CD8-positive, alpha-beta memory T cell (primary cell): ENCODE results near the gene ITPR2. TPM values are rescaled to one million over a fixed set of nuclear protein-coding genes. Genes with fewer than 3 reads are reported as not detected.

Source experiments
- CTCF ChIA-PET: fragments of 350-600 bp; sonication (Branson Sonifier 250); formaldehyde crosslinking; loops from one replicate; lab custom pipeline; 2021; ENCODE audit warnings: antibody characterized with exemption; lab: Charles Lee
- POLR2A ChIA-PET: fragments of 350-600 bp; sonication (Branson Sonifier 250); formaldehyde crosslinking; loops from one replicate; lab custom pipeline; 2021; ENCODE audit warnings: antibody characterized with exemption; lab: Charles Lee
- DNase-seq, 5 donors: peaks; one replicate each; pipeline versions ENCODE4 v3.0.0 to v3.0.0-alpha.2; 2020 to 2022; ENCODE audit warnings: mixed read lengths in 1 of 5
- H3K27ac ChIP-seq: one replicate; pipeline ENCODE4 v1.7.0; 2013; ENCODE audit warnings: low read depth, mild to moderate bottlenecking, low read length, moderate library complexity
- H3K27me3 ChIP-seq: 2 replicates; pipeline ENCODE4 v1.7.0; 2013; ENCODE audit warnings: low read length, mild to moderate bottlenecking; ENCODE audit not compliant: insufficient read depth, poor library complexity, severe bottlenecking
- H3K36me3 ChIP-seq: 2 replicates; pipeline ENCODE4 v1.7.0; 2013; ENCODE audit warnings: mild to moderate bottlenecking, low read length, moderate library complexity; ENCODE audit not compliant: insufficient read depth
- H3K4me1 ChIP-seq: 2 replicates; pipeline ENCODE4 v1.7.0; 2013; ENCODE audit warnings: mild to moderate bottlenecking, low read length, moderate library complexity; ENCODE audit not compliant: insufficient read depth
- H3K4me3 ChIP-seq: 2 replicates; pipeline ENCODE4 v1.7.0; 2013; ENCODE audit warnings: mild to moderate bottlenecking, low read length
- H3K9me3 ChIP-seq: 2 replicates; pipeline ENCODE4 v1.7.0; 2013; ENCODE audit warnings: mild to moderate bottlenecking, low read length
- H3K27ac Mint-ChIP-seq, 8 donors: one replicate each; pipeline ENCODE4 v1.8.0; 2020 to 2021; ENCODE audit warnings: mixed read lengths in 8 of 8, mild to moderate bottlenecking in 6 of 8, inconsistent platforms in 3 of 8, moderate library complexity in 3 of 8
- H3K27me3 Mint-ChIP-seq, 2 donors: one replicate each; pipeline ENCODE4 v1.8.0; 2020 to 2021; ENCODE audit warnings: mixed read lengths in 2 of 2, mild to moderate bottlenecking in 1 of 2, moderate library complexity in 1 of 2
- H3K36me3 Mint-ChIP-seq, 3 donors: one replicate each; pipeline ENCODE4 v1.8.0; 2020 to 2021; ENCODE audit warnings: mixed read lengths in 3 of 3, inconsistent platforms in 1 of 3, mild to moderate bottlenecking in 1 of 3
- H3K4me1 Mint-ChIP-seq, 3 donors: one replicate each; pipeline ENCODE4 v1.8.0; 2020 to 2021; ENCODE audit warnings: mixed read lengths in 3 of 3, inconsistent platforms in 1 of 3, mild to moderate bottlenecking in 1 of 3
- H3K4me3 Mint-ChIP-seq, 7 donors: one replicate each; pipeline ENCODE4 v1.8.0; 2020 to 2021; ENCODE audit warnings: mixed read lengths in 7 of 7, mild to moderate bottlenecking in 6 of 7, moderate library complexity in 4 of 7, inconsistent platforms in 2 of 7
- H3K9me3 Mint-ChIP-seq, 5 donors: one replicate each; pipeline ENCODE4 v1.8.0; 2020 to 2022; ENCODE audit warnings: mixed read lengths in 5 of 5, mild to moderate bottlenecking in 3 of 5, moderate library complexity in 2 of 5, inconsistent platforms in 1 of 5
- polyA plus RNA-seq: library from polyadenylated mRNA; unstranded; fragments of 300-500 nt; fragmentation: Illumina TruSeq; gene quantifications from one replicate; pipeline ENCODE4 v1.2.3, GENCODE V29; 2021
- total RNA-seq, 2 experiments: library from RNA; stranded (reverse); gene quantifications; one replicate each; pipeline ENCODE4 v1.2.3, GENCODE V29; 2021

ITPR2 gene
- total and polyA plus RNA-seq, 3 experiments from 2014 or later: 13.0 to 29.4 (median 24.0) TPM

DNA sequence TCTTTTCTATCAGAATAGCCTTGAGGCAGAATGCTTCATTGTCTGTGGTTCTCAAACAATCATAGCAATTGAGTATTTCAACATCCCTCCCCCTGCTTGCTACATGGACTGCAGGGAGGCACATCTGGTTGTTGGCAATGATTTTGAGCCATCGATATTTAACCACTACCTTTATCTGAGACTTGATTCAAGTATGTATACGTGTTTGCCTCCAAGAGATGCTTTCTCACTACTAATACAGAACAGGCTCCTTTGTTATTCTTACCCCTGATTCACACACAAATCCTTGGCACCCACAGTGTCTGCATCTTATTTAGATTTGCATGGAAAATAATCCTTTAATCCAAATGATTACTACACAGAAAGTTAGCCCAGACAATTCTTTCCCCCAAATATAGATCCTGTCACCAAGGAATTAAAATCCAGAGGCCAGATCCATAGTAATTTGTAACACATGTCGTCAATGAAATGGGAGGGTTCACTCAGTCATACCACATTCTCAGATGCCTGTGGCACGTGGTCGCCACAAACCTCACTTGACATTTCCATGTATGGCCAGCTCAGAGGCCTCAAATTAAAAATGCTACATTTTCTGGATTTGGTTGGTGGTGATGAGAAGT is 199.3 kb downstream of the ITPR2 start:
- H3K4me1 ChIP-seq: no peaks in the 10 kb centered on the region
- no peak overlapping the region for H3K4me3 ChIP-seq
- Mint-ChIP-seq H3K4me1 (no peaks in the 10 kb centered on the region), H3K4me3 (no peak overlapping the region), H3K9me3 (no peaks in the 10 kb centered on the region), H3K27me3 (no peaks in the 10 kb centered on the region), H3K27ac (no peak overlapping the region), H3K36me3 (peaks cover 12 to 36% (median 15%) of the 10 kb centered on the region in 3 donors)
- ChIA-PET CTCF (no interaction called here), POLR2A (no interaction called here)
- H3K27me3 ChIP-seq: no peaks in the 10 kb centered on the region
- no peak overlapping the region for H3K27ac ChIP-seq
- H3K36me3 ChIP-seq: no peaks in the 10 kb centered on the region
- no peaks in the 10 kb centered on the region for H3K9me3 ChIP-seq
- DNase-seq: no peak

DNA sequence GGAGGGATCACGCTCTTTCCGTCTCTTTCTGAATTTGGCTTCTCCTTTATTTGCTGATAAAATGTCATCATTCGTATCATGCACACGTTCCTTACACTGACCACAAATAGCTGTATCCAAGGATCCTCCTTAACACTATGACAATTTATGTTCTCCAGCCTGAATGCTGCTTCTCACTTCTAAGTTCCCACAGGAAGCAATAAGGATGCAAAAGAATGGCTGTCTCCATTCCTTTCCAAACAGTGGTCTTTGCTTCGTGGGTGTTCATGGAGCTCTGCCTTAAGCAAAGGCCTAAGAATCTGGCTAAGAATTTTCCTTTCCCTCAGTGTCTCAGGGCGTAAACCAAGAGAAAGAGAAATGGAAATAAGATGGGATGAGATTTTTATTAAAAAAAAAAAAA is 200.2 kb downstream of the ITPR2 start:
- Mint-ChIP-seq H3K27ac (no peak overlapping the region), H3K9me3 (no peaks in the 10 kb centered on the region), H3K4me3 (no peak overlapping the region), H3K27me3 (no peaks in the 10 kb centered on the region), H3K4me1 (no peaks in the 10 kb centered on the region), H3K36me3 (peaks cover 13 to 40% (median 18%) of the 10 kb centered on the region in 3 donors)
- ChIA-PET POLR2A (no interaction called here), CTCF (no interaction called here)
- Histone ChIP-seq H3K27ac (no peak overlapping the region), H3K4me3 (no peak overlapping the region), H3K4me1 (no peaks in the 10 kb centered on the region), H3K9me3 (no peaks in the 10 kb centered on the region), H3K27me3 (no peaks in the 10 kb centered on the region), H3K36me3 (no peaks in the 10 kb centered on the region)
- DNase-seq: no peak

GRCh38 chr12:26631846-26632245 is 201.1 kb downstream of the ITPR2 start:
- CTCF ChIA-PET: no interaction called here
- Mint-ChIP-seq H3K4me3 (no peak overlapping the region), H3K4me1 (no peaks in the 10 kb centered on the region), H3K36me3 (peaks cover 18 to 48% (median 22%) of the 10 kb centered on the region in 3 donors), H3K27me3 (no peaks in the 10 kb centered on the region), H3K9me3 (no peaks in the 10 kb centered on the region), H3K27ac (no peak overlapping the region)
- POLR2A ChIA-PET: no interaction called here
- DNase-seq: no peak
- no peak overlapping the region for H3K4me3 ChIP-seq
- no peaks in the 10 kb centered on the region for H3K36me3 ChIP-seq
- no peaks in the 10 kb centered on the region for H3K4me1 ChIP-seq
- no peaks in the 10 kb centered on the region for H3K27me3 ChIP-seq
- H3K9me3 ChIP-seq: no peaks in the 10 kb centered on the region
- H3K27ac ChIP-seq: no peak overlapping the region

GRCh38 chr12:26630546-26631027 is 202.4 kb downstream of the ITPR2 start:
- Mint-ChIP-seq H3K4me1 (no peaks in the 10 kb centered on the region), H3K27me3 (no peaks in the 10 kb centered on the region), H3K4me3 (no peak overlapping the region), H3K36me3 (peaks cover 24 to 59% (median 28%) of the 10 kb centered on the region in 3 donors), H3K27ac (no peak overlapping the region), H3K9me3 (no peaks in the 10 kb centered on the region)
- H3K27me3 ChIP-seq: no peaks in the 10 kb centered on the region
- no peaks in the 10 kb centered on the region for H3K4me1 ChIP-seq
- POLR2A ChIA-PET: no interaction called here
- no peak overlapping the region for H3K4me3 ChIP-seq
- CTCF ChIA-PET: no interaction called here
- DNase-seq: no peak
- H3K36me3 ChIP-seq: no peaks in the 10 kb centered on the region
- H3K27ac ChIP-seq: no peak overlapping the region
- H3K9me3 ChIP-seq: no peaks in the 10 kb centered on the region

GRCh38 chr12:26629864-26630263 is 203.1 kb downstream of the ITPR2 start:
- CTCF ChIA-PET: no interaction called here
- Mint-ChIP-seq H3K4me1 (no peaks in the 10 kb centered on the region), H3K36me3 (peaks cover 26 to 60% (median 31%) of the 10 kb centered on the region in 3 donors), H3K27me3 (no peaks in the 10 kb centered on the region), H3K4me3 (no peak overlapping the region), H3K27ac (peak overlapping the region in 2 of 8 donors; percentile 39 to 48), H3K9me3 (no peaks in the 10 kb centered on the region)
- Histone ChIP-seq H3K36me3 (no peaks in the 10 kb centered on the region), H3K27ac (no peak overlapping the region), H3K4me1 (no peaks in the 10 kb centered on the region), H3K27me3 (no peaks in the 10 kb centered on the region), H3K4me3 (no peak overlapping the region), H3K9me3 (no peaks in the 10 kb centered on the region)
- POLR2A ChIA-PET: no interaction called here
- DNase-seq: no peak

DNA sequence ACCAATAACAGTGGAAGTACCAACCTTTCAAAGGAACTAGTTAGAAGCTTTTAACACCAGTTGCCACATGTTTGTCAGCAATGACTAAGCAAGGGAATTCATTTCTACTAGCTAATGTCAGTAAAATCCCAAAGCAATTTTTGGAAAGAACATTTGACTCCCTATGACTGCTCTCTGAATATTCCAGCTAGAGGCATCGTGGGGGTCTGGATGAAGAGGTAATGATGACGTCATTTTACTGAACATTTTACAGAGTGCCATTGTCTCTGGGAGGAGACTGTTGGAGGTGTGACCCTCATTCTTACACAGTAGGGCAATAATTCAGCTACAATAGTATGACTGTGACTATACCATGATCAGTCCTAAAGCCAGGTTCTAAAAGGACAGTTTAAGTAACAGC is 204.8 kb downstream of the ITPR2 start:
- Mint-ChIP-seq H3K4me3 (no peak overlapping the region), H3K9me3 (no peaks in the 10 kb centered on the region), H3K27ac (no peak overlapping the region), H3K4me1 (no peaks in the 10 kb centered on the region), H3K27me3 (no peaks in the 10 kb centered on the region), H3K36me3 (peaks cover 33 to 63% (median 34%) of the 10 kb centered on the region in 3 donors)
- Histone ChIP-seq H3K4me1 (no peaks in the 10 kb centered on the region), H3K27me3 (no peaks in the 10 kb centered on the region), H3K36me3 (no peaks in the 10 kb centered on the region), H3K4me3 (no peak overlapping the region), H3K27ac (no peak overlapping the region), H3K9me3 (no peaks in the 10 kb centered on the region)
- CTCF ChIA-PET: no interaction called here
- POLR2A ChIA-PET: no interaction called here
- no peak for DNase-seq

DNA sequence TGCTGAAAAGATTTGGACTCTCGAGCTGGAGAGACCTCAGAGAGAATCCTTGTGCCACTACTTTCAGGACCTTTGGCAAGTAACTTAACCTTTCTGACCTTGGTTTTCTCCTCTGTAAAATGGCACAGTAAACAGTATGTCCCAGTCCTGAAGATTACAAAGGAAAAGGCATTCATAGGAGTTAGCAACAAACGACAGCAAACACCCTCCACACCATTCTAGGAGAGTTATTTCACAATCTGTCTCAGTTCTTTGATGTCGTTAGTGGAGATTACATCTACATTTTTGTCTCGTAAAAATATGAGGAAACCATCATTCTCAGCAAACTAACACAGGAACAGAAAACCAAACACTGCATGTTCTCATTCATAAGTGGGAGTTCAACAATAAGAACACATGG is 205.7 kb downstream of the ITPR2 start:
- Histone ChIP-seq H3K27me3 (no peaks in the 10 kb centered on the region), H3K9me3 (no peaks in the 10 kb centered on the region), H3K4me1 (no peaks in the 10 kb centered on the region), H3K36me3 (no peaks in the 10 kb centered on the region), H3K27ac (no peak overlapping the region), H3K4me3 (no peak overlapping the region)
- no peaks in the 10 kb centered on the region for H3K4me1 Mint-ChIP-seq
- H3K4me3 Mint-ChIP-seq: no peak overlapping the region
- no peak overlapping the region for H3K27ac Mint-ChIP-seq
- ChIA-PET CTCF (no interaction called here), POLR2A (no interaction called here)
- no peaks in the 10 kb centered on the region for H3K9me3 Mint-ChIP-seq
- H3K36me3 Mint-ChIP-seq: peaks cover 32 to 72% (median 36%) of the 10 kb centered on the region in 3 donors
- no peaks in the 10 kb centered on the region for H3K27me3 Mint-ChIP-seq
- no peak for DNase-seq

DNA sequence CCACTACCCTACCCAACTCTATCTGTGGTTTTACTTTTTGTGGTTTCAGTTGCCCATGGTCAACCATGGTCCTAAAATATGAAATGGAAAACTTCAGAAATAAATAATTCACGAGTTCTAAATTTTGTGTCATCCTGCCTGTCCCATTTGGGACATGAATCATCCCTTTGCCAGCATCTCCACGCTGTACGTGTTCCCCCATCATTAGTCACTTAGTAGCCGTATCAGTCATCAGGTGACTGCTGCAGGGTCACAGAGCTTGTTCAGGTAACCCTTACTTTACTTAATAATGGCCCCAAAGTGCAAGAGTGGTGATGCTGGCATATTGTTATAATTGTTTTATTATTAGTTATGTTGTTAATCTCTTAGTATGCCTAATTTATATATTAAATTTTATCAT is 209.9 kb downstream of the ITPR2 start:
- no peak overlapping the region for H3K27ac Mint-ChIP-seq
- Histone ChIP-seq H3K36me3 (peaks cover 15% of the 10 kb centered on the region), H3K9me3 (no peaks in the 10 kb centered on the region), H3K4me3 (no peak overlapping the region), H3K4me1 (no peaks in the 10 kb centered on the region), H3K27me3 (no peaks in the 10 kb centered on the region), H3K27ac (no peak overlapping the region)
- POLR2A ChIA-PET: no interaction called here
- no peaks in the 10 kb centered on the region for H3K9me3 Mint-ChIP-seq
- CTCF ChIA-PET: no interaction called here
- DNase-seq: no peak
- no peak overlapping the region for H3K4me3 Mint-ChIP-seq
- H3K27me3 Mint-ChIP-seq: no peaks in the 10 kb centered on the region
- H3K4me1 Mint-ChIP-seq: no peaks in the 10 kb centered on the region
- peaks cover 43 to 83% (median 45%) of the 10 kb centered on the region in 3 donors for H3K36me3 Mint-ChIP-seq
